WTC11 (cell line): ENCODE measurements around the gene TTC39B. TPM values are rescaled to one million over a fixed set of nuclear protein-coding genes. Genes with fewer than 3 reads are reported as not detected.

Experiments
- ATAC-seq: fragments of 200-7000 bp; cut with Tn5 transposase; 2 replicates; pipeline ENCODE4 v1.10.0; 2021; ENCODE audit warnings: mild to moderate bottlenecking, moderate library complexity
- CTCF ChIA-PET: fragments of 300-600 bp; sonication (Branson Sonifier 250); formaldehyde crosslinking; loops from one replicate; lab custom pipeline; 2021; ENCODE audit warnings: antibody characterized with exemption; lab: Charles Lee
- POLR2A ChIA-PET: fragments of 350-600 bp; sonication (Branson Sonifier 250); formaldehyde crosslinking; loops from one replicate; lab custom pipeline; 2021; ENCODE audit warnings: antibody characterized with exemption; lab: Charles Lee
- DNase-seq: peaks from one replicate; pipeline ENCODE4 v3.0.0; 2021; ENCODE audit warnings: low spot score
- H3K27ac Mint-ChIP-seq: 2 replicates; pipeline ENCODE4 v1.8.0; 2021; ENCODE audit warnings: mixed read lengths
- H3K27me3 Mint-ChIP-seq: 2 replicates; pipeline ENCODE4 v1.8.0; 2021; ENCODE audit warnings: low read depth, mild to moderate bottlenecking, moderate library complexity, mixed read lengths
- H3K36me3 Mint-ChIP-seq: 2 replicates; pipeline ENCODE4 v1.8.0; 2021; ENCODE audit warnings: mixed read lengths
- H3K4me1 Mint-ChIP-seq: 2 replicates; pipeline ENCODE4 v1.8.0; 2022; ENCODE audit warnings: mixed read lengths
- H3K4me3 Mint-ChIP-seq: 2 replicates; pipeline ENCODE4 v1.8.0; 2021; ENCODE audit warnings: mild to moderate bottlenecking, moderate library complexity, mixed read lengths
- H3K9me3 Mint-ChIP-seq: 2 replicates; pipeline ENCODE4 v1.8.0; 2021; ENCODE audit warnings: mixed read lengths
- ARID4B ChIP-seq: sonication (generic); formaldehyde crosslinking; IDR thresholded peaks from 2 replicates; pipeline ENCODE4 v1.8.0; 2023; ENCODE audit warnings: missing genetic modification reagents, mild to moderate bottlenecking, borderline replicate concordance
- ATF2 ChIP-seq: sonication (generic); formaldehyde crosslinking; IDR thresholded peaks from 2 replicates; pipeline ENCODE4 v1.8.1; 2022; ENCODE audit warnings: low read depth, missing genetic modification reagents, borderline replicate concordance
- CBFB ChIP-seq: sonication (generic); formaldehyde crosslinking; IDR thresholded peaks from 2 replicates; pipeline ENCODE4 v1.8.1; 2022; ENCODE audit warnings: mild to moderate bottlenecking, low read depth, missing genetic modification reagents
- CREM ChIP-seq: sonication (generic); formaldehyde crosslinking; IDR thresholded peaks from 2 replicates; pipeline ENCODE4 v1.8.1; 2022; ENCODE audit warnings: mild to moderate bottlenecking, missing genetic modification reagents, moderate library complexity
- CTCF ChIP-seq: fragments of 200-600 bp; IDR thresholded peaks from 2 replicates; pipeline ENCODE4 v1.8.0; 2022; ENCODE audit warnings: antibody characterized with exemption
- E2F1 ChIP-seq: sonication (generic); formaldehyde crosslinking; IDR thresholded peaks from 2 replicates; pipeline ENCODE4 v1.8.0; 2022; ENCODE audit warnings: mild to moderate bottlenecking, missing genetic modification reagents
- ELF4 ChIP-seq: sonication (generic); formaldehyde crosslinking; IDR thresholded peaks from 2 replicates; pipeline ENCODE4 v1.8.1; 2022; ENCODE audit warnings: low read depth, mild to moderate bottlenecking, moderate library complexity, missing genetic modification reagents
- ETV6 ChIP-seq: sonication (generic); formaldehyde crosslinking; IDR thresholded peaks from 2 replicates; pipeline ENCODE4 v1.8.1; 2022; ENCODE audit warnings: mild to moderate bottlenecking, missing genetic modification reagents
- FOXJ3 ChIP-seq: sonication (generic); formaldehyde crosslinking; IDR thresholded peaks from 2 replicates; pipeline ENCODE4 v1.9.0; 2021; ENCODE audit warnings: missing genetic modification reagents, mild to moderate bottlenecking, borderline replicate concordance
- FOXK1 ChIP-seq: sonication (generic); formaldehyde crosslinking; IDR thresholded peaks from 2 replicates; pipeline ENCODE4 v1.8.0; 2022; ENCODE audit warnings: mild to moderate bottlenecking, moderate library complexity, missing genetic modification reagents
- FOXP1 ChIP-seq: sonication (generic); formaldehyde crosslinking; IDR thresholded peaks from 2 replicates; pipeline ENCODE4 v1.8.0; 2022; ENCODE audit warnings: missing genetic modification reagents, mild to moderate bottlenecking, moderate library complexity, borderline replicate concordance
- FOXP4 ChIP-seq: sonication (generic); formaldehyde crosslinking; IDR thresholded peaks from 2 replicates; pipeline ENCODE4 v1.8.0; 2022; ENCODE audit warnings: mild to moderate bottlenecking, missing genetic modification reagents
- GABPB1 ChIP-seq: sonication (generic); formaldehyde crosslinking; IDR thresholded peaks from 2 replicates; pipeline ENCODE4 v1.8.1; 2023; ENCODE audit warnings: mild to moderate bottlenecking, missing genetic modification reagents
- GTF2I ChIP-seq: fragments of 250-450 bp; sonication (Bioruptor Pico); conservative IDR thresholded peaks from 2 replicates; pipeline ENCODE4 v1.4.0; 2021; ENCODE audit warnings: mild to moderate bottlenecking
- MAX ChIP-seq: sonication (generic); formaldehyde crosslinking; IDR thresholded peaks from 2 replicates; pipeline ENCODE4 v1.8.0; 2022; ENCODE audit warnings: mild to moderate bottlenecking, missing genetic modification reagents
- MLX ChIP-seq: sonication (generic); formaldehyde crosslinking; IDR thresholded peaks from 2 replicates; pipeline ENCODE4 v1.8.1; 2023; ENCODE audit warnings: mild to moderate bottlenecking, missing genetic modification reagents, moderate library complexity
- MXD4 ChIP-seq: fragments of 250-450 bp; sonication (Bioruptor Pico); IDR thresholded peaks from 2 replicates; pipeline ENCODE4 v1.8.0; 2021; ENCODE audit warnings: mild to moderate bottlenecking, moderate library complexity, borderline replicate concordance
- RELA ChIP-seq: sonication (generic); formaldehyde crosslinking; IDR thresholded peaks from 2 replicates; pipeline ENCODE4 v1.8.1; 2022; ENCODE audit warnings: missing genetic modification reagents, mild to moderate bottlenecking, borderline replicate concordance
- SMAD4 ChIP-seq: sonication (generic); formaldehyde crosslinking; IDR thresholded peaks from 2 replicates; pipeline ENCODE4 v1.8.0; 2022; ENCODE audit warnings: mild to moderate bottlenecking, missing genetic modification reagents
- ZNF396 ChIP-seq: fragments of 250-450 bp; sonication (Bioruptor Pico); IDR thresholded peaks from 2 replicates; pipeline ENCODE4 v1.8.0; 2021; ENCODE audit warnings: mild to moderate bottlenecking, moderate library complexity, borderline replicate concordance
- total RNA-seq: library from RNA; stranded (reverse); gene quantifications from 3 replicates; pipeline ENCODE4 v1.2.3, GENCODE V29; 2021

TTC39B gene
- total RNA-seq, 1 experiment from 2014 or later, result 12.5 TPM

GRCh38 chr9:15182101-15182551 is 124.9 kb downstream of the TTC39B start (continued):
- no peak for TF ChIP-seq RELA (CRISPR knock-in tag)
- TF ChIP-seq CREM (CRISPR knock-in tag), result no peak
- TF ChIP-seq, all 79 proteins: peak for 0

- no peaks in the 10 kb centered on the region for H3K27me3 Mint-ChIP-seq
- no peak for DNase-seq
- H3K27ac Mint-ChIP-seq, result no peak overlapping the region
- ChIA-PET POLR2A (no interaction called here), CTCF (no interaction called here)
- peaks cover 27% of the 10 kb centered on the region for H3K36me3 Mint-ChIP-seq
- H3K9me3 Mint-ChIP-seq, result peaks cover 6% of the 10 kb centered on the region
- H3K4me1 Mint-ChIP-seq, result peaks cover 19% of the 10 kb centered on the region
- TF ChIP-seq CBFB (CRISPR knock-in tag) (no peak), GTF2I (CRISPR knock-in tag) (no peak), MLX (no peak), SMAD4 (CRISPR knock-in tag) (no peak), FOXP1 (CRISPR knock-in tag) (no peak), ATF2 (CRISPR knock-in tag) (no peak)
- no peak overlapping the region for H3K4me3 Mint-ChIP-seq
- no peak for ATAC-seq
These were observed 126.9 kb downstream of the TTC39B start for GRCh38 chr9:15180124-15180523.

GRCh38 chr9:15178631-15179030 is 128.4 kb downstream of the TTC39B start:
- DNase-seq (no peak), ATAC-seq (no peak)
- Mint-ChIP-seq H3K9me3 (peaks cover 6% of the 10 kb centered on the region), H3K4me3 (no peak overlapping the region), H3K36me3 (peaks cover 27% of the 10 kb centered on the region), H3K27ac (no peak overlapping the region), H3K4me1 (peaks cover 19% of the 10 kb centered on the region), H3K27me3 (no peaks in the 10 kb centered on the region)
- ChIA-PET POLR2A (interaction anchor here (0.6 kb wide), 1 partner anchor 192 kb away, joined by 3 read pairs; no protein-coding TSS in a partner anchor), CTCF (interaction anchor here (1.0 kb wide), 1 partner anchor 44 kb away, joined by 3 read pairs; no protein-coding TSS in a partner anchor)
- TF ChIP-seq RELA (CRISPR knock-in tag), result no peak
- no peak for TF ChIP-seq ZNF396 (CRISPR knock-in tag)
- no peak for TF ChIP-seq MAX (CRISPR knock-in tag)
- TF ChIP-seq MXD4 (CRISPR knock-in tag), result no peak
- TF ChIP-seq ETV6, result no peak
- no peak for TF ChIP-seq ELF4 (CRISPR knock-in tag)
- no peak for TF ChIP-seq E2F1 (CRISPR knock-in tag)
- no peak for TF ChIP-seq GABPB1 (CRISPR knock-in tag)
- no peak for TF ChIP-seq FOXJ3 (CRISPR knock-in tag)
- TF ChIP-seq CTCF, result no peak
- no peak for TF ChIP-seq FOXK1 (CRISPR knock-in tag)
- no peak for TF ChIP-seq SMAD4 (CRISPR knock-in tag)
- no peak for TF ChIP-seq FOXP4 (CRISPR knock-in tag)
- no peak for TF ChIP-seq ARID4B (CRISPR knock-in tag)
